HL-60/S4 treated with phorbol 12-myristate 13-acetate at 8.2 ng/mL for 4 days and 3 days (cell line): ENCODE measurements around the gene KRTAP10-7.
"Not testable (repeated sequence)": the region's sequence is repeated elsewhere in the genome, so short reads cannot be mapped to it uniquely, and the experiment has no call there.

ENCODE experiments used
- in situ Hi-C: fragments of 300-500 bp; cut with MboI; formaldehyde crosslinking; loops from 2 replicates; pipeline ENCODE4 v1.15.0; 2022; ENCODE audit warnings: low sequenced_read_pairs

KRTAP10-7 gene, protein sequence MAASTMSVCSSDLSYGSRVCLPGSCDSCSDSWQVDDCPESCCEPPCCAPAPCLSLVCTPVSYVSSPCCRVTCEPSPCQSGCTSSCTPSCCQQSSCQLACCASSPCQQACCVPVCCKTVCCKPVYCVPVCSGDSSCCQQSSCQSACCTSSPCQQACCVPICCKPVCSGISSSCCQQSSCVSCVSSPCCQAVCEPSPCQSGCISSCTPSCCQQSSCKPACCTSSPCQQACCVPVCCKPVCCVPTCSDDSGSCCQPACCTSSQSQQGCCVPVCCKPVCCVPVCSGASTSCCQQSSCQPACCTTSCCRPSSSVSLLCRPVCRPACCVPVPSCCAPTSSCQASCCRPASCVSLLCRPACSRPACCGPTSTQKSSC

DNA sequence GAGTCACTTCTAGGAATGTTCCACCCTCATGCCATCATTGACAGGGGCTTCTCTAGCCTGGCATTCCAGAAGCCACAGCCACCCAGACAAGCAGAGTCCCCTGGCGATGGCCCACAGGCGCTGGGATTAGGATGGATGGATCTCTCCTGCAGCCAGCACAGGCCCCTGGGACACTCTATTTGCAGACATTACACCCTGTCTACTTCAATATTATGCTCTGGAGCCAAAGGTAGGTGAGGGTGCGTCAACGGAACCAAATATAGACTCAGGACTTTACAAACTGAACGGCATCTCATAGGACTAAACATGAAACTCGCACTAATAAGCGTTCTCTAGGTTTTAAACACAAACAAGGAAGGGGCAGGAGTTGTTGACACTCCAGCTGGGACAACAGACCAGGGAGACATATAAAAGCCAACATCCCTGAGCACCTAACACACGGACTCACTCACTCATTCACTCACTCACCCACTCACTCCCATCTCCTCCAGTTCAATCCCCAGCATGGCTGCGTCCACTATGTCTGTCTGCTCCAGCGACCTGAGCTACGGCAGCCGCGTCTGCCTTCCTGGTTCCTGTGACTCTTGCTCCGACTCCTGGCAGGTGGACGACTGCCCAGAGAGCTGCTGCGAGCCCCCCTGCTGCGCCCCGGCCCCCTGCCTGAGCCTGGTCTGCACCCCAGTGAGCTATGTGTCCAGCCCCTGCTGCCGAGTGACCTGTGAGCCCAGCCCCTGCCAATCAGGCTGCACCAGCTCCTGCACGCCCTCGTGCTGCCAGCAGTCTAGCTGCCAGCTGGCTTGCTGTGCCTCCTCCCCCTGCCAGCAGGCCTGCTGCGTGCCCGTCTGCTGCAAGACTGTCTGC is at the start of gene KRTAP10-7:
Gene KRTAP10-7 (plus strand): TSS at position 480 of the 861 bp plus-strand sequence. CDS start 25 bp downstream, at position 505.
- in situ Hi-C loops, result not testable (repeated sequence)

DNA sequence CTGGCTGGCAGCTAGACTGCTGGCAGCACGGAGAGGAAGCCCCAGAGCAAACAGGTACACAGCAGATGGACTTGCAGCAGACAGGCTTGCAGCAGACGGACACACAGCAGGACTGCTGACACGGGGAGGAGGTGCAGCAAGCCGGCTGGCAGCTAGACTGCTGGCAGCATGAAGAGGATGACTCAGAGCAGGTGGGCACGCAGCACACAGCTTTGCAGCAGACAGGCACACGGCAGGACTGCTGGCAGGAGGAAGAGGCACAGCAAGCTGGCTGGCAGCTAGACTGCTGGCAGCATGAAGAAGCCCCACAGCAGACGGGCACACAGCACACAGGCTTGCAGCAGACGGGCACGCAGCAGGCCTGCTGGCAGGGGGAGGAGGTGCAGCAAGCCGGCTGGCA is 49.6 kb upstream of the KRTAP10-7 start:
- in situ Hi-C loops, result no loop called here

DNA sequence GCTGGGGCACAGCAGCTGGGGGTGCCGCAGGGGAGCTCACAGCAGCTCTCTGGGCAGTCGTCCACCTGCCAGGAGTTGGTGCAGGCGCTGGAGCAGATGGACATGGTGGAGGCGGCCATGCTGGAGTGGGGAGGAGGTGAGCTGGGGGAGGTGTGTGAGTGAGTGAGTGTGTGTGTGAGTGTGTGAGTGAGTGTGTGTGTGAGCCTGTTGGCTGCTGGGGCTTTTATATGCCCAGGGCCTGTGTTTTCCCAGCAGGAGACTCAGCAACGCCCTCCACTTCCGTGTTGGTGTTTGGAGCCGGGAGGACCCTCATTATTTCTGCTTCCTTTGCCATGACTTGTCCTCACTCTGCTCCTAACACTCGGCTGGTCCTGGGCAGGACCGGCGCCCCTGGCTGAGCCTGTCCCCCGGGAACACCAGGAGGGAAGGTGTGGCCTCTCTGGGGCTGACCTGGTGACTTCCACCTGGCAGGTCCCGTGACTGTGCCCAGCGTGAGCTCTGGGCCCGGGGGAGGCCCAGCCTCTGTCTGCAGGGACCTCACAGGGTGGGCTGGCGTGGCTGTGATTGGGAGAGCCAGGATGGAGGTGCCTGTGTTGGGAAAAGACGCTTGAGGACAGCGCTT is 48.9 kb upstream of the KRTAP10-7 start, which contains the start of gene KRTAP10-2:
Gene KRTAP10-2 (minus strand): TSS at position 166 of the 622 bp plus-strand sequence. CDS start 47 bp downstream, at position 119.
- in situ Hi-C loops, result no loop called here

- in situ Hi-C loops, result no loop called here
Measured at GRCh38 chr21:44552136-44552535, 48.3 kb upstream of the KRTAP10-7 start.

DNA sequence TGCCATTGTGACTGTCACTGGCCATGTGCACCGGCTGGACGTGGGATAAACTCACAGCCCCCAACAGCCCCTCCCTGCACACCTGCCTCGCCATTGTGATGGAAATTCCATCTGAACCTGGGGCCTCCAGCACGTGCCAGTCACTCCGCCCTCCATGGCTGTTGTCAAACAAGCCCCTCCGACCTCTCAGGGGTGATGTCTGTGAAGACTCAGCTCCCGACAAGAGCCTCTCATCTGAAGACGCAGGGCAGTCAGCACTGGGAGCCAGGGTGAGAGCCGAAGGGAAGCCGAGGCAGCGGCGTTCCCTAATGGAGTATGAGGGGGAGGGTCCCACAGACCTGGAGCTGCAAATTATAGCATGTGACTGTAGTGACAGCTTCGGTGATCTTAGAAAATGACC is 47.7 kb upstream of the KRTAP10-7 start:
- in situ Hi-C loops, result no loop called here

GRCh38 chr21:44555200-44555875 is 45.1 kb upstream of the KRTAP10-7 start:
- in situ Hi-C loops, result no loop called here

GRCh38 chr21:44556879-44557278 is 43.5 kb upstream of the KRTAP10-7 start:
- in situ Hi-C loops, result no loop called here

DNA sequence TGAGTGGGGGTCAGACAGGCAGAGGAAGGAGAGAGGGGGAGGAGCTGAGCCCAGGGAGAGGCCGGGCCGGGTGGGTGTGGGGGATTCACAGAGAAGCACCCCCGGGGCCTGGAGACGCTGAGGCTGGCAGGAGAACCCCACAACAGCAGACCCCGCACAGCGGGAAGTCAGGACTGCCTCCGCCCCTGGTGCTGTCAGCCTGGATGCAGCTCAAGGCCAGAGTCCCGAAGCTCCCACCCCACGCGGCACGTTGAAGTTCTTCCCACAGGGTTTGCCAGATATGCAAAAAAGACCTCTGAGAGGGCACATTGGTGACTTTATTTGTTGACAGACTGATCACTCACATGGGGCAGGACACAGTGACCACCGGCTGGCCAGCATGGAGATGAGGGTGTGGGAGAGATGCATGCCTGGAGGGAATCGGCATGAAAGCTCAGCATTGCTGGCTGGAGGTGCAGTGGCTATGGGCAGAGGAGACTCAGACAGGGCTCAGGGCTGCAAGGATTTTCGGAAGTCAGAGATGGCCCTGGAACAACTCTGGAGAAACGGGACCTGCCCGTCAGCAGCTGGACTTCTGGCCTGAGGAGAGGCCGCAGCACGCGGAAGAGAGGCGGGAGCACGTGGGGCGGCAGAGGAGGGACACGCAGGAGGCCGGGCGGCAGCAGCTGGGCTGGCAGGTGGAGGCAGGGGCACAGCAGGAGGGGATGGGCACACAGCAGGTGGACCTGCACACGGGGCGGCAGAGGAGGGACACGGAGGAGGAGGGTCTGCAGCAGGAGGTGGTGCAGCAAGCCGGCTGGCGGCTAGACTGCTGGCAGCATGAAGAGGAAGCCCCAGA is 42.7 kb upstream of the KRTAP10-7 start:
- in situ Hi-C loops, result no loop called here

DNA sequence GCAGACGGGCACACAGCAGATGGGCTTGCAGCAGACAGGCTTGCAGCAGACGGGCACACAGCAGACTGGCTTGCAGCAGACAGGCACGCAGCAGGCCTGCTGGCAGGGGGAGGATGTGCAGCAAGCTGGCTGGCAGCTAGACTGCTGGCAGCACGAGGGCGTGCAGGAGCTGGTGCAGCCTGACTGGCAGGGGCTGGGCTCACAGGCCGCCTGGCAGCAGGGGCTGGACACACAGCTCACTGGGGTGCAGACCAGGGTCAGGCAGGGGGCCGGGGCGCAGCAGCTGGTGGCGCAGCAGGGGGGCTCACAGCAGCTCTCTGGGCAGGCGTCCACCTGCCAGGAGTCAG is 42.1 kb upstream of the KRTAP10-7 start:
- in situ Hi-C loops, result not testable (repeated sequence)

DNA sequence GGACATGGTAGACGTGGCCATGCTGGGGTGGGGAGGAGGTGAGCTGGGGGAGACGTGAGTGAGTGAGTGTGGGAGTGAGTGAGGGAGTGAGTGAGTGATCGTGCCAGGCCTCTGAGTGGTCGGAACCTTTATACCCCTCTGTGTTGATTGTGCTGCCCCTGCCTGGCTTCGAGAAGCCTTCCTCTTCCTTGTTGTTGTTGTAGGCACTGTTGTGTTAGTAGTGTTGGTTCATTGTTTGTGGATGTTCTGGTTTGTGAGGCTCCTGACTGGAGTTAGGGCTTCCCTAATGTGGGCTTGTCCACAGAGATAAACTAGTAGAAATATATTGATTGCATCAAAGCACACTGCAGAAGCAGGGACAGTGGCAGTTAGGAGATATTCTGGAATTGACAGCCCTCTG is 41.7 kb upstream of the KRTAP10-7 start, which contains the start of gene KRTAP10-3:
Gene KRTAP10-3 (minus strand): TSS at position 101 of the 400 bp plus-strand sequence. CDS start 80 bp downstream, at position 21.
- in situ Hi-C loops, result no loop called here

- in situ Hi-C loops, result no loop called here
Measured at GRCh38 chr21:44564099-44564498, 36.3 kb upstream of the KRTAP10-7 start.

DNA sequence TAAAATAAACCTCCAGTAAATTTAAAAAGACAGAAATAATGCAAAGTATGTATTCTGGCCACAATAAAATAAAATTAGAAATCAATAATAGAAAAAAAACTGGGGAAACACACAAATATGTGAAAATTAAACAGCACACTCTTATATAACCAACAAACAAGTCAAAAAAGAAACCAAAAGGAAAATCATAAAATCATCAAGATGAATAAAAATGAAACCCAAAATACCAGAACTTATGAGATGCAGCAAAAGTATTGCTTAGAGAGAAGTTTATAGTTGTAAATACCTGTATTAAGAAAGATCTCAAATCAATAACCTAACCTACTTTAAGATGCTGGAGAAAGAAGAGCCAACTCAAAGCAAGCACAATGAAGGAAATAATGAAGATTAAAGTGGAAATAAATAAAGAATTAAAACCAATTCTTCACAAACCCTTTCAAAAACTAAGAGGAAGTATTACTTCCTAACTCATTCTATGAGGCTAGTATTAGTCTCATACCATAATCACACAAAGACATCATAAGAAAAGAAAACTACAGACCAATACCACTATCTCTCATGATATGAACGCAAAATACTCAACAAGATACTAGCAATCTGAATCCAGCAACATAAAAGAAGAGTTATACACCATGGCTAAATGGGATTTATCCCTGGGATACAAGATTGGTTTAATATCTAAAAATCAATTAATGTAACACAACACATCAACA is 35.4 kb upstream of the KRTAP10-7 start:
- in situ Hi-C loops, result no loop called here

GRCh38 chr21:44566403-44566802 is 34.0 kb upstream of the KRTAP10-7 start:
- in situ Hi-C loops, result no loop called here

- in situ Hi-C loops, result no loop called here
Measured at GRCh38 chr21:44567481-44568171, 32.8 kb upstream of the KRTAP10-7 start.

- in situ Hi-C loops, result no loop called here
Measured at GRCh38 chr21:44568261-44568660, 32.1 kb upstream of the KRTAP10-7 start.

DNA sequence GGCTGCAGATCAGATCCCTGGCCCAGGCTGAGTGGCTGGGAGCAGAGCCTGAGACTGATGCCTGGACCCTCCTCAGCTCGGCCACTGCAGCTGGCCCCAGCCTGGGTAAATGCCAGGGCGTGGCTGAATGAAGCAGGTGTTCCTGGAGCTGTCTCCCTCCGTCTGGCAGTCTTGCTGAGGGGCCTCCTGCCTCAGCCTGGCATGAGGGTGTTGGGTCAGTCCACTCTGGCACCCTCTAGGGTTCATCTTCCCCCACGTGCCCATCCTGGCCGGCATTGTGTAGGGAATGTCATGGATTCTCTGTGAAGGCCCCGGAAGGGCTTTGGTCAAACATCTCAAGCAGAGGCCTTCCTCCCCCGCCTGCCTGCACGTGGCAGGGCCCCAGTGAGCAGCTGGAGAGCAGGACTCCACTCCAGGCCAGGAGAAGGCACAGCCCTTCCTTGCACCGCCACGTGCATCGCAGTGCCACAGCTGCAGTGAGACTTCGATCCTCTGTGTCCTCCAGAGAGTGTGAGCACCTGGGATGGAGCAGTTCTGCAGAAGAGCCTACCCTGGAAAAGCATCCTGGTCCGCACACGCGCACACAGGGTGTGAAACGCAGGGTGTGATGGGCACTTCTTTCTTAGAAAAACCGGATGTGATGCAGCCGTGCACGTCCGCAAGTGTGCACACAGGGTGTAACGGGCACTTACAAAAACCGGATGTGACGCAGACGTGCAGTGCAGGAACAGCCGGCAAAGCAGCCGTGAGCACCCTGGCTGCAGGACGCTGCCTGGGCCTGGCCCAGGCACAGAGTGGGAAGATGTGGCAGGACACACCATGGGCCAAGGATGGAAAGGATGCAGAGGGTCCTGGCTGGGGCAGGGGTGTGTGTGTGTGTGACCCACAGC is 31.5 kb upstream of the KRTAP10-7 start:
- in situ Hi-C loops, result no loop called here

GRCh38 chr21:44569861-44570517 is 30.4 kb upstream of the KRTAP10-7 start:
- in situ Hi-C loops, result no loop called here
